Glomerular endothelial cell (primary cell): ENCODE data around the gene CDK9. TPM values are rescaled to one million over a fixed set of nuclear protein-coding genes. Genes with fewer than 3 reads are reported as not detected.
"Not testable (repeated sequence)": the region's sequence is repeated elsewhere in the genome, so short reads cannot be mapped to it uniquely, and the experiment has no call there.

Experiments
- DNase-seq: peaks from one replicate; pipeline ENCODE4 v3.0.0-alpha.2; 2011; ENCODE audit warnings: low read depth, low spot score; ENCODE audit errors: extremely low read depth
- total RNA-seq: library from RNA; depleted of rRNA; stranded (reverse); fragments of >200 nt; gene quantifications from 2 replicates; pipeline ENCODE4 v1.2.3, GENCODE V29; 2015

The CDK9 gene
- total RNA-seq, 1 donor from 2014 or later, result 110 TPM

- no peak for DNase-seq
These were observed 32.1 kb downstream of the CDK9 start for GRCh38 chr9:127817881-127818434.

DNA sequence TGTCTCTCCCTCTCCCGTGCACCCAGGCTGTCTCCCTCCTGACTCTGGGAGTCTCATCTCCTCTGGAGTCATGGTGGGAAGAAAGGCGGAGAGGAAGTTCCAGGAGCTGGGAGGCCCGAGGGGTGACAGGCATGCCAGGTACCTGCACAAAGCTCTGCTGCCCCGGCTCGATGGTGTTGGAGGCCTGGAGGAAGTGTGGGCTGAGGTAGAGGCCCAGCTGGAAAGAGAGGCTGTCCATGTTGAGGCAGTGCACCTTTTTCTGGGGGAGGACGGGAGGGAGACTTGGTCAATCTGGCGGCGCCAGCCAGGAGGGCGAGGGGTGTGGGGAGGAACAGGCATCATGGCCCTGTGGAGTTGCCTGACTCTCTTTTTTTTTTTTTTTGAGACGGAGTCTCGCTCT is 32.7 kb downstream of the CDK9 start:
- DNase-seq, result no peak

DNA sequence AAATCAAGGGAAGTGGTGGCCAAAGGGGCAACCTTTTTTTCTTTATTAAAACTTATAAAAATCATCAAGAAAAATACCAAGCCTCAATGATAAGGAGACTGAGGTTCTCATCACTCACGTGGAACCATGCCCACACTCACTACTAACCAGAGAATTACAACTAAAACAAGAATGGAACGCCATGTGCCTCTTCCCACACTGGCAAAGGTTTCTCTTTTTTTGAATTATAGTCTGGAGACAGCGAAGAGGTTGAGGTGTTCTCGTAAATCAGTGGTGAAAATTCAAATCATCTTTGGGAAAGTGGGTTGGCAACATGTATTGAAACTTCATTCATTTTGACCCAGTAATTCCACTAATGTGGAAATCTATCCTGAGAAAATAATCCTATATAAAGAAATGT is 36.3 kb downstream of the CDK9 start:
- no peak for DNase-seq

DNA sequence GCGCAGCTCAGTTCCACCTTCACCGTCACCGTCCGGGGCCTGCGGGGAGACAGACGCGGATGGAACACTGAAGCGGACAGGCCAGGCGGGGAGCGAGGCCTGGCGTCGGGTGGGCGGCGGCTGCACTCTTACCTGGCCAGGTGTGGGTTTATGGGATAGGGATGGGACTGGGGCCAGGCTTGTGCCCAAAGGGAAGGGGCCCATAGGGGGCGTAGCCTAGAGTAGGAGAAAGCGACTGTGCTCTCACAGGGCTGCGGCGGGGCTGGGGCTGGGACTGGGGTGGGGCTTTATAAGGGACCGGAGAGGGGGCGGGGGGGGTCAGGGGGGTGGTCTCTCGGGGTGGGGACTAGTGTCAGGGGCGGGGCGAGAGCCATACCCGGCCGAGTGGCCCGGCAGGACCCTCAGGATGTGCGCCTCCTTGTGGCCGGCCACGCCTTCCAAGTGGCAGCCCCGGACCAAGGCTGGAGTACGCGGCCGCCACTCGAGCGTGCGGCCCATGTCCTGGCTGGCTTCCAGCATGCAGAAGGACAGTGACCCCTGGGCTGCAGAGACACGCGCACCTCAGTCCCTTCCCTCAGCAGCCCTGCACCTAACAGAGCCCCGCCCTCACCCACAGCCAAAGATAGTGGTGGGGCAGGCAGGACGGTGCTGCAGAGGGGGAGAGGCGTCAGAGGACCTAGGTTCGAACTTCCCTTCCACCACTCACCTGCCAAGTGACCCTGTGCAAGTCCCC is 39.7 kb downstream of the CDK9 start:
- no peak for DNase-seq

GRCh38 chr9:127826253-127826913 is 40.5 kb downstream of the CDK9 start:
- no peak for DNase-seq

DNA sequence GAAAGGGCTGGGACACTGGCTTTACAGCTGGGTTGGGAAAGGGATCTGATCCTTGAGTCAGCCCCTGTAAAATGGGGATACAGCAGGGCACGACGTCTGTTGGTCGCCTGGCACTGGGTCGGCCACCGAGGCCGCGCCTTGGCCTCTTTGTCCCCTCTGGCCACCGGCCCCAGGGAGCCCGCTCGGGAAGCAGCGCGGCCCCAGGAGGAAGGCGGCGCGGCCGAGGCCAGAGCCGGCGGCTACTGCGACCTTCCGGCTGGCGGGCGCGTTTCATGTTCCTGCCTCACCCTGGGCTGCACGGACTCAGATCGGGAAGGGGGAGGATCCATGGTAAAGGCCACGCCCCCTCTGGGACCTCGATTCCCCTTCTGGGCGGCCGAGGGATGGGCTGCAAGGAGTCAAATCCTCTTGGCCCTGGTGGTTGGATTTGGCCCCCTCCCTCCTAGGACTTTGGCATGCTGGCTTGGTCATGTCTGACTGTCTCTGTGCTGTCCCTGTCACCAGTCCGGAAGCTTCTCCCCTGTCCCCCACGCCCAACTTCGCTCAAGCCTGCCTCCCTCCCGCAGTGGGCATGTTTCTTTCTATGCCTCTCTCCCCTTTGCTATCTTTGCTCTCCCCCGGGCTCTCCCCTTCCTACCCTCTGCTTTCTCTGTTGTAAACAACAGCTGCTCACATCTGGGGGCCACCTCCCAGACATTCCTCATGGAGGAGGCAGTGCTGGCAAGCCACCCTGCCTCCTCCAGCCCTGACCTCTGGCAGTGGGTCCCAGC is 42.6 kb downstream of the CDK9 start:
- no peak for DNase-seq

GRCh38 chr9:127829205-127829906 is 43.5 kb downstream of the CDK9 start:
- DNase-seq, result no peak

DNA sequence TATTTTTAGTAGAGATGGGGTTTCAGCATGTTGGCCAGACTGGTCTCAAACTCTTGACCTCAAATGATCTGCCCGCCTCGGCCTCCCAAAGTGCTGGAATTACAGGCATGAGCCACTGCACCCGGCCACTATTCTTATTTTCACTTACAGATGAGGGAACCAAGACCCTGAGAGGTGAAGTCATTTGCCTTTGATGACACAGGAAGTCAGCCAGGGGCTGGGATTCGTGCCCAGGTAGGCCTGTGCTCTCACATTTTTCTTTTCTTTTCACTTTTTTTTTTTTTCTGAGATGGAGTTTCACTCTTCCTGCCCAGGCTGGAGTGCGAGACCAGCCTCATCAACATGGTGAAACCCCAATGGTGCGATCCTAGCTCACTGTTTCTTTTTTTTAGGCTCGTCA is 46.4 kb downstream of the CDK9 start:
- no peak for DNase-seq

GRCh38 chr9:127833555-127833954 is 47.7 kb downstream of the CDK9 start:
- DNase-seq, result no peak

DNA sequence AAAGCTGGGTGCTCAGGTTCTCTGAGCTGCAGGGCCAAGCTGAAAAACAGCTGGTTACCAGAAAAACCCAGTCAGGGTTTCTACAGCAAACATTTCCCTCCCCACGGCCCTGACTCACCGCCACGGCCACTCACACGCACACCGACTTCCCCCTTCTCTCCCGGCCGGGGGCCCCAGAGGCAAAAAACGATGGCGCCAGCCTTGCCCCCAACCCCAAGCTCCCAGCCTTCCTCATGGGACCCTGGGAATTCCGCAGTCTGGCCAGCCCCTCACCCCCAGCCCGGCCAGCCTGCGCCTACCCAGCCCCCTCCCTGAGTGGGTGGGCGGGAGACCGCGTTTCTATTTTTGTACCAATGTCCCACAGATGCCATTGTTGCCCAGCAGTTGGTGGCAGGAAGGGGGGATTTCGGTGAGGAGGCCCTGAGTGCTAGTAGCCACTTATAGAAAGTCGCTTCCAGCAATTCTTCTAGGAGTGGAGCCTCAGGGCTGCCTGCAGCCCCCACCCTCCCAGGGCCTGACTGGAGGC is 50.2 kb downstream of the CDK9 start:
- no peak for DNase-seq

- DNase-seq, result not testable (repeated sequence)
These were observed 50.7 kb downstream of the CDK9 start for GRCh38 chr9:127836561-127836960.

GRCh38 chr9:127837346-127837745 is 51.5 kb downstream of the CDK9 start:
- no peak for DNase-seq

- peak; percentile 77 for DNase-seq
These were observed 52.7 kb downstream of the CDK9 start for GRCh38 chr9:127838375-127839078.

Other genes starting within 250 kb of the CDK9 start
- gene STXBP1, start 173.8 kb upstream of the CDK9 start, total RNA-seq, result 53.1 and 56.3 TPM in 2 replicates
- not detected in 2 replicates for gene CFAP157, start 79.0 kb upstream of the CDK9 start, total RNA-seq
- gene PTRH1, start 70.4 kb upstream of the CDK9 start, total RNA-seq, result 46.5 and 51.4 TPM in 2 replicates
- gene TTC16, start 70.0 kb upstream of the CDK9 start, total RNA-seq, result not detected in 2 replicates
- 18.2 and 21.9 TPM in 2 replicates for gene TOR2A, start 50.7 kb upstream of the CDK9 start, total RNA-seq
- 94.0 and 160 TPM in 2 replicates for gene SH2D3C, start 7.4 kb upstream of the CDK9 start, total RNA-seq
- 72.6 and 91.9 TPM in 2 replicates for gene FPGS, start 16.8 kb downstream of the CDK9 start, total RNA-seq
- 469 and 565 TPM in 2 replicates for gene ENG, start 68.6 kb downstream of the CDK9 start, total RNA-seq
- gene AK1, start 91.6 kb downstream of the CDK9 start, total RNA-seq, result 80.6 and 88.4 TPM in 2 replicates
- 70.4 and 72.0 TPM in 2 replicates for gene ST6GALNAC6, start 113.6 kb downstream of the CDK9 start, total RNA-seq
- gene ST6GALNAC4, start 131.0 kb downstream of the CDK9 start, total RNA-seq, result 59.7 and 80.3 TPM in 2 replicates
- 3.0 and 3.9 TPM in 2 replicates for gene PIP5KL1, start 144.7 kb downstream of the CDK9 start, total RNA-seq
- gene DPM2, start 151.8 kb downstream of the CDK9 start, total RNA-seq, result 19.7 and 28.6 TPM in 2 replicates
- 29.6 TPM in 2 replicates for gene EEIG1, start 195.0 kb downstream of the CDK9 start, total RNA-seq